DND-41 (cell line): ENCODE measurements around the gene TMPRSS4.

Experiments used
- ATAC-seq: fragments of 200-7000 bp; cut with Tn5 transposase; 3 replicates; pipeline ENCODE4 v1.9.1; 2021; ENCODE audit warnings: low read depth; ENCODE audit not compliant: insufficient read depth
- DNase-seq: peaks from one replicate; pipeline ENCODE4 v3.0.0-alpha.2; 2020
- H2AFZ ChIP-seq: 2 replicates; pipeline ENCODE4 v1.6.0; 2012; ENCODE audit warnings: low read depth, low read length
- H3K27ac ChIP-seq: 2 replicates; pipeline ENCODE4 v1.5.1; 2012; ENCODE audit warnings: low read length, inconsistent platforms
- H3K27me3 ChIP-seq: fragments of 200-600 bp; sonication (generic); 2 replicates; pipeline ENCODE4 v1.6.0; 2012; ENCODE audit warnings: low read length, mild to moderate bottlenecking, inconsistent platforms; ENCODE audit not compliant: insufficient read depth, poor library complexity
- H3K36me3 ChIP-seq: 2 replicates; pipeline ENCODE4 v1.5.1; 2012; ENCODE audit warnings: low read length, inconsistent platforms; ENCODE audit not compliant: insufficient read depth
- H3K4me1 ChIP-seq: 2 replicates; pipeline ENCODE4 v1.5.1; 2012; ENCODE audit warnings: mild to moderate bottlenecking, low read length; ENCODE audit not compliant: insufficient read depth
- H3K4me2 ChIP-seq: 2 replicates; pipeline ENCODE4 v1.6.0; 2012; ENCODE audit warnings: mild to moderate bottlenecking, moderate library complexity, low read length, inconsistent platforms; ENCODE audit not compliant: insufficient read depth
- H3K4me3 ChIP-seq, 2 experiments: fragments of 200-600 bp in 1 of 2; shearing (Covaris generic) in 1 of 2; 2 replicates each; pipeline ENCODE4 v1.5.1; 2012 to 2016; ENCODE audit warnings: inconsistent platforms in 2 of 2, low read length in 2 of 2, mild to moderate bottlenecking in 2 of 2, low read depth in 1 of 2, moderate library complexity in 1 of 2
- H3K79me2 ChIP-seq: 2 replicates; pipeline ENCODE4 v1.6.0; 2012; ENCODE audit warnings: low read length, inconsistent platforms; ENCODE audit not compliant: insufficient read depth
- H3K9ac ChIP-seq: 2 replicates; pipeline ENCODE4 v1.6.0; 2012; ENCODE audit warnings: low read depth, mild to moderate bottlenecking, inconsistent platforms, low read length, moderate library complexity
- H3K9me3 ChIP-seq: 2 replicates; pipeline ENCODE4 v1.5.1; 2012; ENCODE audit warnings: low read length, moderate library complexity, mild to moderate bottlenecking, inconsistent platforms; ENCODE audit not compliant: insufficient read depth, severe bottlenecking
- H4K20me1 ChIP-seq: 2 replicates; pipeline ENCODE4 v1.6.0; 2012; ENCODE audit warnings: low read length; ENCODE audit not compliant: insufficient read depth
- CTCF ChIP-seq: IDR thresholded peaks from 2 replicates; pipeline ENCODE4 v1.5.1; 2012; ENCODE audit warnings: borderline replicate concordance, low read length, moderate library complexity, mild to moderate bottlenecking; ENCODE audit not compliant: poor library complexity, severe bottlenecking; ENCODE audit errors: extremely low read depth
- EZH2 ChIP-seq: IDR thresholded peaks from 3 replicates; pipeline ENCODE4 v1.6.1; 2012; ENCODE audit warnings: borderline replicate concordance, low read depth, mild to moderate bottlenecking, moderate library complexity, low read length, inconsistent platforms; ENCODE audit not compliant: severe bottlenecking

Gene TMPRSS4

GRCh38 chr11:118084247-118084646 is 7.4 kb downstream of the TMPRSS4 start:
- peaks cover 42% of the 10 kb centered on the region for H3K27me3 ChIP-seq
- H4K20me1 ChIP-seq, result 0 out of 2 replicates have a peak, but pooled peaks cover 2% of the 10 kb centered on the region
- H2AFZ ChIP-seq, result no peak overlapping the region
- no peak overlapping the region for H3K9ac ChIP-seq
- no peaks in the 10 kb centered on the region for H3K4me1 ChIP-seq
- TF ChIP-seq CTCF, result no peak
- TF ChIP-seq EZH2, result no peak
- no peaks in the 10 kb centered on the region for H3K36me3 ChIP-seq
- no peak overlapping the region for H3K4me2 ChIP-seq
- no peak for DNase-seq
- H3K9me3 ChIP-seq, result no peaks in the 10 kb centered on the region
- no peak overlapping the region for H3K4me3 ChIP-seq
- no peaks in the 10 kb centered on the region for H3K79me2 ChIP-seq
- no peak overlapping the region for H3K27ac ChIP-seq
- ATAC-seq, result no peak

GRCh38 chr11:118084656-118085055 is 7.8 kb downstream of the TMPRSS4 start:
- no peak overlapping the region for H2AFZ ChIP-seq
- 0 out of 2 replicates have a peak, but pooled peaks cover 2% of the 10 kb centered on the region for H4K20me1 ChIP-seq
- H3K9ac ChIP-seq, result no peak overlapping the region
- ATAC-seq (no peak), DNase-seq (no peak)
- H3K27me3 ChIP-seq, result peaks cover 38% of the 10 kb centered on the region
- TF ChIP-seq CTCF, result no peak
- TF ChIP-seq EZH2, result no peak
- no peak overlapping the region for H3K4me2 ChIP-seq
- no peak overlapping the region for H3K4me3 ChIP-seq
- no peaks in the 10 kb centered on the region for H3K79me2 ChIP-seq
- H3K27ac ChIP-seq, result no peak overlapping the region
- H3K36me3 ChIP-seq, result no peaks in the 10 kb centered on the region
- H3K4me1 ChIP-seq, result no peaks in the 10 kb centered on the region
- H3K9me3 ChIP-seq, result no peaks in the 10 kb centered on the region

- DNase-seq (no peak), ATAC-seq (no peak)
- no peaks in the 10 kb centered on the region for H3K4me1 ChIP-seq
- no peak within 1 kb of the TSS for H2AFZ ChIP-seq
- no peaks in the 10 kb centered on the region for H3K36me3 ChIP-seq
- no peak within 1 kb of the TSS for H3K27ac ChIP-seq
- no peak within 1 kb of the TSS for H3K4me2 ChIP-seq
- no peaks in the 10 kb centered on the region for H3K9me3 ChIP-seq
- peaks cover 18% of the 10 kb centered on the region for H3K27me3 ChIP-seq
- H3K4me3 ChIP-seq, result no peak within 1 kb of the TSS
- no peak within 1 kb of the TSS for H3K9ac ChIP-seq
- 0 out of 2 replicates have a peak, but pooled peaks cover 2% of the 10 kb centered on the region for H4K20me1 ChIP-seq
- TF ChIP-seq CTCF (no peak), EZH2 (no peak)
- no peaks in the 10 kb centered on the region for H3K79me2 ChIP-seq
Observed at GRCh38 chr11:118086913-118087768, 10.3 kb downstream of the TMPRSS4 start, which contains the start of gene SMIM35. Gene SMIM35 (minus strand): TSS chr11:118086963. CDS start chr11:118086757, 206 bp downstream.
